Esophagus muscularis mucosa (tissue), 4 donors: Measurements from ENCODE around the gene AKT3. TPM values are rescaled to one million over a fixed set of nuclear protein-coding genes. Genes with fewer than 3 reads are reported as not detected.
"Not testable (repeated sequence)": the region's sequence is repeated elsewhere in the genome, so short reads cannot be mapped to it uniquely, and the experiment has no call there.

Experiments
- DNase-seq: peaks from one replicate; pipeline ENCODE4 v3.0.0-alpha.2; 2017; ENCODE audit errors: extremely low spot score
- H3K27ac ChIP-seq, 4 donors: fragments of 200-600 bp; sonication (generic); replicated peaks in 1 of 4; 1 replicate in 3 of 4; 2 replicates in 1 of 4; pipeline ENCODE4 v1.5.1; 2016 to 2019; ENCODE audit warnings: mild to moderate bottlenecking in 1 of 4
- H3K27me3 ChIP-seq, 4 donors: fragments of 200-600 bp; sonication (generic); one replicate each; pipeline versions ENCODE4 v1.5.1 to v1.6.0; 2016 to 2019
- H3K36me3 ChIP-seq, 4 donors: fragments of 200-600 bp; sonication (generic); one replicate each; pipeline ENCODE4 v1.5.1; 2016 to 2019
- H3K4me1 ChIP-seq, 4 donors: fragments of 200-600 bp; sonication (generic); one replicate each; pipeline ENCODE4 v1.5.1; 2016 to 2019
- H3K4me3 ChIP-seq, 4 donors: fragments of 200-600 bp; sonication (generic); 1 replicate in 2 of 4; 2 replicates in 2 of 4; pipeline ENCODE4 v1.5.1; 2016 to 2019; ENCODE audit warnings: mild to moderate bottlenecking in 4 of 4, moderate library complexity in 1 of 4
- H3K9me3 ChIP-seq, 4 donors: fragments of 200-600 bp; sonication (generic); 1 replicate in 3 of 4; 2 replicates in 1 of 4; pipeline ENCODE4 v1.5.1; 2016 to 2019
- EP300 ChIP-seq: sonication (generic); formaldehyde crosslinking; IDR thresholded peaks from one replicate; pipeline ENCODE4 v1.6.1; 2017; ENCODE audit warnings: antibody characterized with exemption
- POLR2A ChIP-seq: fragments of 450-650 bp; IDR thresholded peaks from one replicate; pipeline ENCODE4 v1.6.1; 2017; ENCODE audit warnings: antibody characterized with exemption, moderate library complexity, mild to moderate bottlenecking, low read depth
- POLR2AphosphoS5 ChIP-seq, 2 donors: sonication (generic); formaldehyde crosslinking; IDR thresholded peaks; one replicate each; pipeline ENCODE4 v1.6.1; 2017; ENCODE audit warnings: antibody characterized with exemption in 2 of 2
- WGBS: methylation state at CpG from one replicate; pipeline ENCODE4 v1.1.5; 2018; 5-methylcytosine and 5-hydroxymethylcytosine counted together
- intact Hi-C: fragments of 100-400 bp; cut with DNase I; formaldehyde crosslinking; loops from one replicate; pipeline ENCODE4 v1.15.1; 2023
- total RNA-seq, 4 donors: library from RNA; depleted of rRNA; stranded (reverse); fragments of >200 nt; gene quantifications; one replicate each; pipeline versions ENCODE4 v1.1.0 to v1.2.1, GENCODE V29; 2016
- TF ChIP-seq, protein P1 (sequence below), 3 experiments: fragments of 200-600 bp in 2 of 3; fragments of 450-650 bp in 1 of 3; sonication (generic) in 2 of 3; IDR thresholded peaks; one replicate each; pipeline ENCODE4 v1.5.1; 2017 to 2019; ENCODE audit warnings: antibody characterized with exemption in 3 of 3, mild to moderate bottlenecking in 2 of 3, moderate library complexity in 1 of 3

The AKT3 gene
- total RNA-seq, 4 donors from 2014 or later = 63.9 to 104 (median 74.2) TPM

GRCh38 chr1:243594455-243594854, 255.6 kb downstream of the AKT3 start:
- TF ChIP-seq, protein P1, sequence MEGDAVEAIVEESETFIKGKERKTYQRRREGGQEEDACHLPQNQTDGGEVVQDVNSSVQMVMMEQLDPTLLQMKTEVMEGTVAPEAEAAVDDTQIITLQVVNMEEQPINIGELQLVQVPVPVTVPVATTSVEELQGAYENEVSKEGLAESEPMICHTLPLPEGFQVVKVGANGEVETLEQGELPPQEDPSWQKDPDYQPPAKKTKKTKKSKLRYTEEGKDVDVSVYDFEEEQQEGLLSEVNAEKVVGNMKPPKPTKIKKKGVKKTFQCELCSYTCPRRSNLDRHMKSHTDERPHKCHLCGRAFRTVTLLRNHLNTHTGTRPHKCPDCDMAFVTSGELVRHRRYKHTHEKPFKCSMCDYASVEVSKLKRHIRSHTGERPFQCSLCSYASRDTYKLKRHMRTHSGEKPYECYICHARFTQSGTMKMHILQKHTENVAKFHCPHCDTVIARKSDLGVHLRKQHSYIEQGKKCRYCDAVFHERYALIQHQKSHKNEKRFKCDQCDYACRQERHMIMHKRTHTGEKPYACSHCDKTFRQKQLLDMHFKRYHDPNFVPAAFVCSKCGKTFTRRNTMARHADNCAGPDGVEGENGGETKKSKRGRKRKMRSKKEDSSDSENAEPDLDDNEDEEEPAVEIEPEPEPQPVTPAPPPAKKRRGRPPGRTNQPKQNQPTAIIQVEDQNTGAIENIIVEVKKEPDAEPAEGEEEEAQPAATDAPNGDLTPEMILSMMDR (IDR thresholded peaks at IDR 0.05) = no peak
- TF ChIP-seq EP300 = no peak
- Histone ChIP-seq H3K4me1 (peaks cover 0 to 5% (median 2%) of the 10 kb centered on the region in 4 donors), H3K4me3 (no peak overlapping the region), H3K27ac (no peak overlapping the region), H3K9me3 (peaks cover 0 to 4% (median 0%) of the 10 kb centered on the region in 4 donors), H3K27me3 (no peaks in the 10 kb centered on the region), H3K36me3 (peaks cover 0 to 5% (median 0%) of the 10 kb centered on the region in 4 donors)
- WGBS = 98% methylated on average over 2 of the region's 2 CpGs
- intact Hi-C loops = no loop called here
- DNase-seq = no peak

DNA sequence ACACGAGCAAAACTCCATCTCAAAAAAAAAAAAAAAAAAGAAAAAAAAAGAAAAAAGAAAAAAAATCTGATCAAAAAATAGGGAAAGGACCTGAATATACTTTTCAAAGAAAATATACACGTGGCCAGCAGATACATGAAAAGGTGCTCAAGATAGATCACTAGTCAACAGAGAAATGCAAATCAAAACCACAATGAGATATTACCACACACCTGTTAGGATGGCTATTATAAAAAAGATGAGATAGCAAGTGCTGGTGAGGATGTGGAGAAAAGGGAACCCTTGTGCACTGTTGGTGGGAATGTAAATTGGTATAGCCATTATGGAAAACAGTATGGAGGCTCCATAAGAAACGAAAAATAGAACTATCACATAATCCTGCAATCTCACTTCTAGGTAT, 260.8 kb downstream of the AKT3 start:
- H3K4me3 ChIP-seq, H3K27ac ChIP-seq, intact Hi-C loops, DNase-seq, H3K27me3 ChIP-seq, H3K4me1 ChIP-seq: not testable (repeated sequence)
- Histone ChIP-seq H3K9me3 (peaks cover 0 to 14% (median 13%) of the 10 kb centered on the region in 4 donors), H3K36me3 (peaks cover 0 to 15% (median 0%) of the 10 kb centered on the region in 4 donors)
- 99% methylated on average over 3 of the region's 3 CpGs for WGBS

- no peaks in the 10 kb centered on the region for H3K4me1 ChIP-seq
- no peak overlapping the region for H3K4me3 ChIP-seq
- H3K27ac ChIP-seq = no peak overlapping the region
- no peak for DNase-seq
- H3K9me3 ChIP-seq = peaks cover 0 to 27% (median 18%) of the 10 kb centered on the region in 4 donors
- no peaks in the 10 kb centered on the region for H3K27me3 ChIP-seq
- intact Hi-C loops = no loop called here
- 88% methylated on average over 4 of the region's 4 CpGs for WGBS
- H3K36me3 ChIP-seq = peaks cover 0 to 15% (median 0%) of the 10 kb centered on the region in 4 donors
- TF ChIP-seq, protein P1 (IDR thresholded peaks at IDR 0.05) = no peak
- TF ChIP-seq EP300 (no peak), POLR2AphosphoS5 (IDR thresholded peaks at IDR 0.05) (no peak), POLR2A (no peak)
These were observed 262.1 kb downstream of the AKT3 start for GRCh38 chr1:243587823-243588560.

GRCh38 chr1:243587285-243587684, 262.8 kb downstream of the AKT3 start:
- peaks cover 0 to 32% (median 25%) of the 10 kb centered on the region in 4 donors for H3K9me3 ChIP-seq
- TF ChIP-seq EP300 (no peak), POLR2AphosphoS5 (IDR thresholded peaks at IDR 0.05) (no peak), POLR2A (no peak)
- TF ChIP-seq, protein P1 (IDR thresholded peaks at IDR 0.05) = no peak
- no peaks in the 10 kb centered on the region for H3K4me1 ChIP-seq
- no peak overlapping the region for H3K27ac ChIP-seq
- 96% methylated on average over 12 of the region's 12 CpGs for WGBS
- H3K27me3 ChIP-seq = no peaks in the 10 kb centered on the region
- no peak for DNase-seq
- H3K4me3 ChIP-seq = no peak overlapping the region
- intact Hi-C loops = no loop called here
- H3K36me3 ChIP-seq = peaks cover 0 to 15% (median 0%) of the 10 kb centered on the region in 4 donors

- Histone ChIP-seq H3K36me3 (peaks cover 0 to 10% (median 0%) of the 10 kb centered on the region in 4 donors), H3K4me1 (no peaks in the 10 kb centered on the region), H3K27ac (no peak overlapping the region), H3K27me3 (no peaks in the 10 kb centered on the region), H3K9me3 (peaks cover 0 to 41% (median 36%) of the 10 kb centered on the region in 4 donors), H3K4me3 (no peak overlapping the region)
- TF ChIP-seq POLR2AphosphoS5 (IDR thresholded peaks at IDR 0.05) (no peak), POLR2A (no peak), EP300 (no peak)
- TF ChIP-seq, protein P1 (IDR thresholded peaks at IDR 0.05) = no peak
- DNase-seq = no peak
- WGBS = 95% methylated on average over 1 of the region's 1 CpG
- intact Hi-C loops = no loop called here
These were observed 264.1 kb downstream of the AKT3 start for GRCh38 chr1:243585982-243586381.
